ENCODE measurements around the gene MLLT3.
"Not testable (repeated sequence)": the region's sequence is repeated elsewhere in the genome, so short reads cannot be mapped to it uniquely, and the experiment has no call there.

The MLLT3 gene

DNA sequence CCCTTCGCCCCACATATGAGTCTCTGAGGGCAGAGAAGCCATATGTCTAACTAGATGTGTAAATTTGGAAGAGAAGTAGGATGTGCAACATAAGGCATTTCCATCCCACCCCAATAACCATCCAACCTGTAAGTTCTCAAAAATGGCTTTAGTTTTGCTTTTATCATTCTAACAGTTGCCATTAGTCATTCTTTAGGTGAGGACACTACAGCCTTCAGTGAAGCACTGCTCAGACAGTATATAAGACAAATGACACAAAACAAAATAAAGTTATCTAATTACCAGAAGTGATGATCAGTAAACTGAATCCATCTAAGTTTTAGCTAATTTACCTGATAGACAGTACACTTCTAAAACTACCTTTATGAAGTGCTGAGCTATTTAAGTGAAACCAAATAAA is 23.9 kb downstream of the MLLT3 start:
- Histone ChIP-seq H3K4me1 (ENCODE audit: insufficient read depth, low read length) (no peaks in the 10 kb centered on the region), H3K9me3 (ENCODE audit: control insufficient read depth, insufficient read depth, low read length) (no peaks in the 10 kb centered on the region), H3K36me3 (ENCODE audit: insufficient read depth, low read length) (no peaks in the 10 kb centered on the region), H3K9ac (ENCODE audit: low read depth, low read length) (no peak overlapping the region)

GRCh38 chr9:20597862-20598261 is 24.4 kb downstream of the MLLT3 start:
- H3K9ac ChIP-seq (ENCODE audit: low read depth, low read length), result no peak overlapping the region
- no peaks in the 10 kb centered on the region for H3K36me3 ChIP-seq (ENCODE audit: insufficient read depth, low read length)
- no peaks in the 10 kb centered on the region for H3K4me1 ChIP-seq (ENCODE audit: insufficient read depth, low read length)
- H3K9me3 ChIP-seq (ENCODE audit: control insufficient read depth, insufficient read depth, low read length), result no peaks in the 10 kb centered on the region

DNA sequence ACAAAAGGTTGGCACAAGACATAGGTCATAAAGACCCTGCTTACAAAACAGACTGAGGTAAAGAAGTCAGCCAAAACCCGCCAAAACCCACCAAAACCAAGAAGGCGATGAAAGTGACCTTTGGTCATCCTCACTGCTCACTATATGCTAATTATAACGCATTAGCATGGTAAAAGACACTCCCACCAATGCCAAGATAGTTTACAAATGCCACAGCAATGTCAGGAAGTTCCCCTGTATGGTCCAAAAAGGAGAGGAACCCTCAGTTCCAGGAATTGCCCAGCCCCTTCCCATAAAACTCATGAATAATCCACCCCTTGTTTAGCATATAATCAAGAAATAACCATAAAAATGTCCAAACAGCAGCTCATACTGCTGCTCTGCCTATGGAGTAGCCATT is 27.7 kb downstream of the MLLT3 start:
- H3K9me3 ChIP-seq (ENCODE audit: control insufficient read depth, insufficient read depth, low read length), result no peaks in the 10 kb centered on the region
- no peaks in the 10 kb centered on the region for H3K36me3 ChIP-seq (ENCODE audit: insufficient read depth, low read length)
- H3K9ac ChIP-seq (ENCODE audit: low read depth, low read length), result no peak overlapping the region
- H3K4me1 ChIP-seq (ENCODE audit: insufficient read depth, low read length), result no peaks in the 10 kb centered on the region

DNA sequence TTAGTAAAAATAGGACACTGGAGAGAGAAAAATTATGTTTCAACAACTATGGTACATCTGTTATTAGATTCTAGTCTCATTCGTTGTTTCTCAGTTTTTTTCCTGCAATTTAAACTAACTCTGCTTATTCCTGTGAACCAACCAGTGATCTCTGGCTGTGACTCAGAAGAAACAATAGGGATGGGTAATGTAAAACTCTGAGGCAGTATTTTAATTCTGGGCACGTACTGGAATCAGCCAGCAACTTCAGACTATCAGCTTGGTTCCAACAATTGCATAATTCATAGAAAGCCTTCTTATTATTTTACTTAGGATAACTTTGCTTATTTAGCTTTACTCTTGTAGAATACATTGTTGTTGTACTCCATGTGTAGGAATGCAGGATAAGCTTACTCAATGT is 28.8 kb downstream of the MLLT3 start:
- Histone ChIP-seq H3K9me3 (ENCODE audit: control insufficient read depth, insufficient read depth, low read length) (no peaks in the 10 kb centered on the region), H3K36me3 (ENCODE audit: insufficient read depth, low read length) (no peaks in the 10 kb centered on the region), H3K9ac (ENCODE audit: low read depth, low read length) (no peak overlapping the region), H3K4me1 (ENCODE audit: insufficient read depth, low read length) (no peaks in the 10 kb centered on the region)

GRCh38 chr9:20593105-20593504 is 29.2 kb downstream of the MLLT3 start:
- Histone ChIP-seq H3K4me1 (ENCODE audit: insufficient read depth, low read length) (no peaks in the 10 kb centered on the region), H3K9me3 (ENCODE audit: control insufficient read depth, insufficient read depth, low read length) (no peaks in the 10 kb centered on the region)

GRCh38 chr9:20592673-20593072 is 29.6 kb downstream of the MLLT3 start:
- H3K9me3 ChIP-seq (ENCODE audit: control insufficient read depth, insufficient read depth, low read length), result no peaks in the 10 kb centered on the region
- H3K9ac ChIP-seq (ENCODE audit: low read depth, low read length), result no peak overlapping the region
- H3K4me1 ChIP-seq (ENCODE audit: insufficient read depth, low read length), result no peaks in the 10 kb centered on the region
- H3K36me3 ChIP-seq (ENCODE audit: insufficient read depth, low read length), result no peaks in the 10 kb centered on the region

More at GRCh38 chr9:20593105-20593504, 29.2 kb downstream of the MLLT3 start:
- Histone ChIP-seq H3K9ac (ENCODE audit: low read depth, low read length) (no peak overlapping the region), H3K36me3 (ENCODE audit: insufficient read depth, low read length) (no peaks in the 10 kb centered on the region)

DNA sequence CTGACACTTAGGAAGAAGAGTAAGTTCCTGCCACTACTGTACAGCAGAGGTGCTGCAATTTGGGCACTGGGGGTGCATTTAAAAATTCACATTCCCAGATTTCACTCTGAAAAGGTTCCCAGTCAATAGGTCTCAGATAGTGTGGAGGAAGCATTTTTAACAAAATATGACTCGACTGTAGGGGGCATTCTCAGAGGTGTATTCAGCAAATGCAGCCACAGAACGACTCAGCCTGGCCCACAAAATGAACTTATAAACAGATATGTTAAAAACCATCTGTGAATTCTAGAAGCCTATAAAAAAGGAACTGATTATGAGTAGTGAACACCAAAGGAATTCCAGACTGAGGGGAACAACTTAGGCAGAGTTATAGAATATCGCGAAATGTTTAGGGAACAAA is 31.1 kb downstream of the MLLT3 start:
- H3K9me3 ChIP-seq (ENCODE audit: control insufficient read depth, insufficient read depth, low read length), result no peaks in the 10 kb centered on the region
- no peaks in the 10 kb centered on the region for H3K36me3 ChIP-seq (ENCODE audit: insufficient read depth, low read length)
- H3K9ac ChIP-seq (ENCODE audit: low read depth, low read length), result no peak overlapping the region
- H3K4me1 ChIP-seq (ENCODE audit: insufficient read depth, low read length), result no peaks in the 10 kb centered on the region

GRCh38 chr9:20584968-20585643 is 37.2 kb downstream of the MLLT3 start:
- Histone ChIP-seq H3K9ac (ENCODE audit: low read depth, low read length) (no peak overlapping the region), H3K4me1 (ENCODE audit: insufficient read depth, low read length) (no peaks in the 10 kb centered on the region), H3K9me3 (ENCODE audit: control insufficient read depth, insufficient read depth, low read length) (no peaks in the 10 kb centered on the region; the same call in 1 of the 2 replicates), H3K36me3 (ENCODE audit: insufficient read depth, low read length) (no peaks in the 10 kb centered on the region)

- H3K36me3 ChIP-seq (ENCODE audit: insufficient read depth, low read length); H3K4me1 ChIP-seq (ENCODE audit: insufficient read depth, low read length); H3K9me3 ChIP-seq (ENCODE audit: control insufficient read depth, insufficient read depth, low read length); H3K9ac ChIP-seq (ENCODE audit: low read depth, low read length): not testable (repeated sequence)
Measured at GRCh38 chr9:20583088-20583487, 39.2 kb downstream of the MLLT3 start.

DNA sequence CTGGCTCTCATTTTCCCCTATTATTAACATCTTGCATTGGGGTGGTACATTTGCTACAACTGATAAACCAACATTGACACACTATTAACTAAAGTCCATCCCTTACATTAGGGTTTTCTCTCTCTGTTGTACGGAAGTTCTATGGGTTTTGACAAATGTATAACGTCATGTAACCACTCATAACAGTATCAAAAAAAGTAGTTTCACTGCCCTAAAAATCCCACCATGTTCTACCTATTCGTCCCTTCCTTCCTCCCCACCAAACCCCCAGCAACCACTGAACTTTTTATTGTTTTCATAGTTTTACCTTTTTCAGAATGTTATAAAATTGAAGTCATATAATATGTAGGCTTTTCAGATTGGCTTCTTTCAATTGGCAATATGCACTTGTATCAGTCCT is 40.1 kb downstream of the MLLT3 start:
- Histone ChIP-seq H3K4me1 (ENCODE audit: insufficient read depth, low read length) (no peaks in the 10 kb centered on the region), H3K9ac (ENCODE audit: low read depth, low read length) (no peak overlapping the region)

GRCh38 chr9:20580673-20581072 is 41.6 kb downstream of the MLLT3 start:
- no peaks in the 10 kb centered on the region for H3K36me3 ChIP-seq (ENCODE audit: insufficient read depth, low read length)
- H3K9me3 ChIP-seq (ENCODE audit: control insufficient read depth, insufficient read depth, low read length), result no peaks in the 10 kb centered on the region; the same call in 1 of the 2 replicates
- H3K9ac ChIP-seq (ENCODE audit: low read depth, low read length), result no peak overlapping the region
- no peaks in the 10 kb centered on the region for H3K4me1 ChIP-seq (ENCODE audit: insufficient read depth, low read length)

More for the DNA sequence above, 40.1 kb downstream of the MLLT3 start:
- Histone ChIP-seq H3K36me3 (ENCODE audit: insufficient read depth, low read length) (no peaks in the 10 kb centered on the region), H3K9me3 (ENCODE audit: control insufficient read depth, insufficient read depth, low read length) (no peaks in the 10 kb centered on the region; the same call in 1 of the 2 replicates)

GRCh38 chr9:20579524-20580314 is 42.6 kb downstream of the MLLT3 start:
- no peaks in the 10 kb centered on the region for H3K36me3 ChIP-seq (ENCODE audit: insufficient read depth, low read length)
- H3K9me3 ChIP-seq (ENCODE audit: control insufficient read depth, insufficient read depth, low read length), result no peaks in the 10 kb centered on the region; the same call in 1 of the 2 replicates
- H3K4me1 ChIP-seq (ENCODE audit: insufficient read depth, low read length), result no peaks in the 10 kb centered on the region
- H3K9ac ChIP-seq (ENCODE audit: low read depth, low read length), result no peak overlapping the region

DNA sequence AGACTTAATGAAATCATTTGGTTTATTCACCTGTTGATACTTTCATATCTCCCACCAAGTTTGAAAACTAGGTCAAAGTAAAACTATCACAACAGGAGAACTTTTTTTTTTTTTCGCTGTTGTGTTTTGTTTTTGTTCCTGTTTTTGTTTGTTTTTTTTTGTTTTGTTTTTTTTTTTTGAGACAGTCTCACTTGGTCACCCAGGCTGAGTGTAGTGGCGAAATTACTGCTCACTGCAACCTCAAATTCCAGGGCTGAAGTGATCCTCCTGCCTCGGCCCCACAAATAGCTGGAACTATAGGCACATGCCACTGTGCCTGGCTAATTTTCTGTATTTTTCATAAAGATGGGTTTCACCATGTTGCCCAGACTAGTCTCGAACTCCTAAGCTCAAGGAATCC is 49.3 kb downstream of the MLLT3 start:
- H3K9me3 ChIP-seq (ENCODE audit: control insufficient read depth, insufficient read depth, low read length), result no peaks in the 10 kb centered on the region
- no peaks in the 10 kb centered on the region for H3K4me1 ChIP-seq (ENCODE audit: insufficient read depth, low read length)
- no peaks in the 10 kb centered on the region for H3K36me3 ChIP-seq (ENCODE audit: insufficient read depth, low read length)
- no peak overlapping the region for H3K9ac ChIP-seq (ENCODE audit: low read depth, low read length)

- Histone ChIP-seq H3K36me3 (ENCODE audit: insufficient read depth, low read length) (no peaks in the 10 kb centered on the region; the same call in 1 of the 2 replicates), H3K4me1 (ENCODE audit: insufficient read depth, low read length) (no peaks in the 10 kb centered on the region), H3K9me3 (ENCODE audit: control insufficient read depth, insufficient read depth, low read length) (no peaks in the 10 kb centered on the region), H3K9ac (ENCODE audit: low read depth, low read length) (no peak overlapping the region)
Measured at GRCh38 chr9:20570756-20571155, 51.5 kb downstream of the MLLT3 start.

GRCh38 chr9:20570087-20570486 is 52.2 kb downstream of the MLLT3 start:
- Histone ChIP-seq H3K9ac (ENCODE audit: low read depth, low read length) (no peak overlapping the region), H3K36me3 (ENCODE audit: insufficient read depth, low read length) (no peaks in the 10 kb centered on the region; the same call in 1 of the 2 replicates), H3K4me1 (ENCODE audit: insufficient read depth, low read length) (no peaks in the 10 kb centered on the region), H3K9me3 (ENCODE audit: control insufficient read depth, insufficient read depth, low read length) (no peaks in the 10 kb centered on the region)

Measured in ES-I3 (cell line).